Endothelial cell of umbilical vein (primary cell): ENCODE data around the gene YWHAG. TPM values are rescaled to one million over a fixed set of nuclear protein-coding genes. Genes with fewer than 3 reads are reported as not detected.

Experiments
- BruUV-seq: library from RNA; stranded (reverse); fragments of 400-500 nt; replicated peaks from 2 replicates; lab custom pipeline; 2021; lab: Mats Ljungman, UMichigan
- CTCF ChIA-PET: fragments of 300-600, 350-600 bp; sonication (Branson Sonifier 250); formaldehyde crosslinking; loops from one replicate; lab custom pipeline; 2021; ENCODE audit warnings: antibody characterized with exemption, inconsistent platforms; lab: Charles Lee
- POLR2A ChIA-PET: fragments of 300-600, 350-600 bp; sonication (Branson Sonifier 250); formaldehyde crosslinking; loops from one replicate; lab custom pipeline; 2021; ENCODE audit warnings: antibody characterized with exemption, inconsistent platforms; lab: Charles Lee
- DNase-seq: peaks from one replicate; pipeline ENCODE4 v3.0.0-alpha.2; 2011; ENCODE audit warnings: low read depth, low spot score
- FAIRE-seq: peaks from 2 replicates; lab custom pipeline; 2011; peaks lifted over from hg19 to GRCh38; lab: Jason Lieb, UNC
- H2AFZ ChIP-seq: 2 replicates; pipeline ENCODE4 v1.6.0; 2012; ENCODE audit warnings: low read depth, low read length, control low read depth, inconsistent platforms
- H3K27ac ChIP-seq: 2 replicates; pipeline ENCODE4 v1.5.1; 2011; ENCODE audit warnings: low read depth, mild to moderate bottlenecking, control low read depth, low read length, moderate library complexity; ENCODE audit not compliant: insufficient read depth
- H3K27me3 ChIP-seq, 2 experiments: 2 replicates each; pipeline versions ENCODE4 v1.6.0 to v1.6.1; 2011; ENCODE audit warnings: low read length in 2 of 2, mixed read lengths in 1 of 2; ENCODE audit not compliant: control insufficient read depth in 2 of 2, insufficient read depth in 2 of 2
- H3K36me3 ChIP-seq, 2 experiments: 2 replicates in 1 of 2; 3 replicates in 1 of 2; pipeline ENCODE4 v1.5.1; 2011; ENCODE audit warnings: low read length in 2 of 2, mild to moderate bottlenecking in 1 of 2, moderate library complexity in 1 of 2; ENCODE audit not compliant: control insufficient read depth in 2 of 2, insufficient read depth in 2 of 2; ENCODE audit errors: extremely low read depth in 1 of 2
- H3K4me1 ChIP-seq: 3 replicates; pipeline ENCODE4 v1.5.1; 2011; ENCODE audit warnings: mild to moderate bottlenecking, low read length; ENCODE audit not compliant: control insufficient read depth, insufficient read depth; ENCODE audit errors: extremely low read depth
- H3K4me2 ChIP-seq: 2 replicates; pipeline ENCODE4 v1.6.1; 2011; ENCODE audit warnings: low read length, control low read depth, mixed read lengths; ENCODE audit not compliant: insufficient read depth
- H3K4me3 ChIP-seq, 3 experiments: fragments of 200-600 bp in 1 of 3; sonication (generic), shearing (Covaris generic) in 1 of 3; replicated peaks in 1 of 3; 2 replicates each; pipeline ENCODE4 v1.5.1; 2011 to 2016; ENCODE audit warnings: control low read depth in 3 of 3, low read length in 3 of 3, mild to moderate bottlenecking in 2 of 3, inconsistent platforms in 1 of 3, low read depth in 1 of 3, moderate library complexity in 1 of 3; ENCODE audit not compliant: insufficient read depth in 1 of 3
- H3K79me2 ChIP-seq: 2 replicates; pipeline ENCODE4 v1.6.0; 2012; ENCODE audit warnings: low read length, inconsistent platforms; ENCODE audit not compliant: control insufficient read depth, insufficient read depth
- H3K9ac ChIP-seq: replicated peaks from 2 replicates; pipeline ENCODE3; 2011; ENCODE audit warnings: low read length, control low read depth; ENCODE audit not compliant: insufficient read depth; ENCODE audit errors: extremely low read depth
- H3K9me1 ChIP-seq: replicated peaks from 3 replicates; pipeline ENCODE4 v1.6.0; 2011; ENCODE audit warnings: mild to moderate bottlenecking, low read length; ENCODE audit not compliant: control insufficient read depth, insufficient read depth; ENCODE audit errors: extremely low read depth
- H3K9me3 ChIP-seq: replicated peaks from 2 replicates; pipeline ENCODE4 v1.5.1; 2012; ENCODE audit warnings: low read length, inconsistent platforms; ENCODE audit not compliant: control insufficient read depth, insufficient read depth
- H4K20me1 ChIP-seq: replicated peaks from 2 replicates; pipeline ENCODE3; 2011; ENCODE audit warnings: mild to moderate bottlenecking, low read length; ENCODE audit not compliant: control insufficient read depth, insufficient read depth; ENCODE audit errors: extremely low read depth
- CTCF ChIP-seq, 2 donors: IDR thresholded peaks; 1 replicate in 1 of 2; 2 replicates in 1 of 2; pipeline ENCODE4 v1.5.1; 2011; ENCODE audit warnings: low read length in 2 of 2, mild to moderate bottlenecking in 2 of 2, moderate library complexity in 2 of 2, control low read depth in 1 of 2, inconsistent platforms in 1 of 2, low read depth in 1 of 2; ENCODE audit not compliant: insufficient read depth in 1 of 2; ENCODE audit errors: extremely low read depth in 1 of 2
- EZH2 ChIP-seq: IDR thresholded peaks from 2 replicates; pipeline ENCODE4 v1.6.1; 2012; ENCODE audit warnings: borderline replicate concordance, low read depth, mild to moderate bottlenecking, moderate library complexity, low read length, inconsistent platforms; ENCODE audit not compliant: severe bottlenecking
- FOS ChIP-seq: IDR thresholded peaks from 2 replicates; pipeline ENCODE4 v1.6.1; 2011; ENCODE audit warnings: mild to moderate bottlenecking, low read length, moderate library complexity, borderline replicate concordance; ENCODE audit not compliant: insufficient read depth
- GATA2 ChIP-seq: IDR thresholded peaks from 2 replicates; pipeline ENCODE4 v1.7.0; 2011; ENCODE audit warnings: low read depth, mild to moderate bottlenecking, moderate library complexity, mixed read lengths, low read length; ENCODE audit not compliant: insufficient read length, insufficient read depth
- MAX ChIP-seq: IDR thresholded peaks from 2 replicates; pipeline ENCODE4 v1.6.1; 2011; ENCODE audit not compliant: insufficient read depth, insufficient read length
- MYC ChIP-seq: IDR thresholded peaks from one replicate; pipeline ENCODE4 v1.6.1; 2011; ENCODE audit warnings: mild to moderate bottlenecking, low read depth, low read length
- POLR2A ChIP-seq: IDR thresholded peaks from 2 replicates; pipeline ENCODE4 v1.6.1; 2012; ENCODE audit warnings: low read depth, mild to moderate bottlenecking, control low read depth, low read length
- POLR2AphosphoS5 ChIP-seq: IDR thresholded peaks from 2 replicates; pipeline ENCODE4 v1.6.1; 2012; ENCODE audit warnings: low read depth, mild to moderate bottlenecking, control low read depth, low read length, moderate library complexity; ENCODE audit not compliant: insufficient read depth
- dilution Hi-C: fragments of 300-500 bp; cut with MboI; formaldehyde crosslinking; loops from one replicate; pipeline ENCODE4 v1.15.0; 2019; ENCODE audit warnings: low sequenced_read_pairs; ENCODE audit not compliant: extremely low pct_ligation_motif_present
- intact Hi-C: fragments of 100-400 bp; cut with micrococcal nuclease; formaldehyde crosslinking; loops from one replicate; pipeline ENCODE4 v1.10.0; 2022
- polyA plus RNA-seq, 4 experiments: library from polyadenylated mRNA; depleted of rRNA in 3 of 4; stranded (reverse) in 3 of 4; unstranded in 1 of 4; fragments of >200 nt; gene quantifications; 2 replicates each; pipeline versions ENCODE4 v1.2.1 to v1.2.3, GENCODE V29; 2011 to 2012; ENCODE audit warnings: missing spikeins in 1 of 4
- total RNA-seq: library from RNA; stranded (reverse); gene quantifications from 2 replicates; pipeline ENCODE4 v1.2.3, GENCODE V29; 2021

Gene YWHAG
- total and polyA plus RNA-seq, 2 donors (not counting 3 experiments of a cell fraction or from before 2014, with no cell fraction given) = 55.6 to 205 TPM

- H4K20me1 ChIP-seq = peaks cover 23% of the 10 kb centered on the region
- TSS peak; percentile 87 for BruUV-seq
- H3K27me3 ChIP-seq = no peaks in the 10 kb centered on the region
- H3K27ac ChIP-seq = peak overlapping the region; percentile 92
- no peaks in the 10 kb centered on the region for H3K9me3 ChIP-seq
- no peak for TF ChIP-seq MAX
- TF ChIP-seq POLR2AphosphoS5 = peak; percentile 49
- no peak for TF ChIP-seq MYC
- peak; percentile 73 to 88 for TF ChIP-seq CTCF (IDR thresholded peaks at IDR 0.05; ENCODE audit: extremely low read depth in 1 of 2, insufficient read depth in 1 of 2, low read depth in 1 of 2, low read length in 2 of 2)
- TF ChIP-seq POLR2A = peak; percentile 51
- TF ChIP-seq GATA2 = no peak
- TF ChIP-seq FOS = peak; percentile 77
- no peak for TF ChIP-seq EZH2
- CTCF ChIA-PET = interaction anchor here (1.1 to 2.5 kb wide), 12 partner anchors 10 to 181 kb away, joined by 3 to 10 read pairs (median 4); no protein-coding TSS in a partner anchor
- H3K4me1 ChIP-seq = peaks cover 32% of the 10 kb centered on the region
- H3K9me1 ChIP-seq = no peaks in the 10 kb centered on the region
- H3K9ac ChIP-seq = peak overlapping the region; percentile 96
- DNase-seq (peak; percentile 98), FAIRE-seq (peak; percentile 93)
- peak overlapping the region; percentile 19 for H3K4me2 ChIP-seq
- peak overlapping the region; percentile 45 to 91 (median 49) for H3K4me3 ChIP-seq
- H3K36me3 ChIP-seq = peaks cover 0 to 3% of the 10 kb centered on the region in 2 experiments
- peak overlapping the region; percentile 75 for H2AFZ ChIP-seq
- dilution Hi-C loops = no loop called here
- peaks cover 44% of the 10 kb centered on the region for H3K79me2 ChIP-seq
- intact Hi-C loops = loop anchor here (1.0 to 2.0 kb wide), 7 partner anchors 33 to 181 kb away; no protein-coding TSS in a partner anchor
- POLR2A ChIA-PET = interaction anchor here (0.8 to 1.9 kb wide), 4 partner anchors 32 to 67 kb away, joined by 4 to 11 read pairs (median 6); no protein-coding TSS in a partner anchor
These were observed 553 bp upstream of the YWHAG start for GRCh38 chr7:76359111-76359977.
